ENCODE data around the gene STT3B.

- TF ChIP-seq CTCF (conservative IDR thresholded peaks at IDR 0.05) (no peak), EZH2 (IDR thresholded peaks at IDR 0.05; ENCODE audit: low read depth) (no peak)
Measured at GRCh38 chr3:31502803-31503221, 29.9 kb upstream of the STT3B start.
